Lung microvascular endothelial cell (primary cell): Measurements from ENCODE around the gene KAT8. TPM values are rescaled to one million over a fixed set of nuclear protein-coding genes. Genes with fewer than 3 reads are reported as not detected.
A peak's percentile ranks its signal among the peaks of the same experiment; 100 is the strongest.

Experiments used
- DNase-seq, 2 donors: peaks; one replicate each; pipeline versions ENCODE4 v3.0.0 to v3.0.0-alpha.2; 2010; ENCODE audit warnings: low read depth in 2 of 2
- total RNA-seq: library from RNA; depleted of rRNA; stranded (reverse); fragments of >200 nt; gene quantifications from 2 replicates; pipeline ENCODE4 v1.2.1, GENCODE V29; 2014

KAT8 gene
- total RNA-seq = 24.2 and 35.3 TPM in 2 replicates

GRCh38 chr16:31117384-31118222 lies at the start of gene KAT8:
TSS of gene KAT8 (plus strand) at chr16:31117664. CDS start at chr16:31117682, 18 bp downstream.
- DNase-seq = peak; percentile 98

GRCh38 chr16:31071861-31072260 lies 45.6 kb upstream of the KAT8 start:
- peak in 1 of 2 donors; percentile 56 for DNase-seq

DNA sequence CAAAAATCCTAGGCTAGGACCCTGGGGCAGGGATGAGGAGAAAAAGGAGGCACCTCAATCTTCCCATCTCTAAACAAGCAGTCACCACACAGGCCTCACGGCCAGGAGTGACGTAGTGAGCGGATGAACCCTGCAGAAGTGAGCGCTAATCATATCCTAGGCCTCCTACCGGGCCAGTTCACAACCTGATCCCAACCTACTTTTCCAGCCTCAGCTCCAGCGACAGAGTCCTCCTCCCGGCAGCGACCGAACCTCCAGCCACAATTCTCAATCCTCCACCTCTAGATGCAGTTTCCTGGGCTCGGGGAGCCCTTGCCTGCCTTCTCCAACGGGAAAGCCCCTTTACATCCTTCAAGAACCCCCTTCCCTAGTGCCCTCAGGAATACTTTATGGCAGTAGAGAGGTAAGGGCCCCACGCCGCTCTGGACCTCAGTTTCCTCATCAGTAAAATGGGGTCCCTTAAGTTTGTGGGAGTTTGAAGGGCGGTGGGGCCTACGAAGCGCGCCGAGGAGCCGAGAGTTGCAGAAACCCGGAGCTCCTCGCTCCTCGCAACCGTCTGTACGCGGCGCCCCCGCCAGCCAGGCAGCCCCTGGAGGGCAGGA lies 44.8 kb upstream of the KAT8 start:
- DNase-seq = peak; percentile 63 to 64

- DNase-seq = peak; percentile 93 to 95
Observed at GRCh38 chr16:31073142-31073969, 44.1 kb upstream of the KAT8 start.

DNA sequence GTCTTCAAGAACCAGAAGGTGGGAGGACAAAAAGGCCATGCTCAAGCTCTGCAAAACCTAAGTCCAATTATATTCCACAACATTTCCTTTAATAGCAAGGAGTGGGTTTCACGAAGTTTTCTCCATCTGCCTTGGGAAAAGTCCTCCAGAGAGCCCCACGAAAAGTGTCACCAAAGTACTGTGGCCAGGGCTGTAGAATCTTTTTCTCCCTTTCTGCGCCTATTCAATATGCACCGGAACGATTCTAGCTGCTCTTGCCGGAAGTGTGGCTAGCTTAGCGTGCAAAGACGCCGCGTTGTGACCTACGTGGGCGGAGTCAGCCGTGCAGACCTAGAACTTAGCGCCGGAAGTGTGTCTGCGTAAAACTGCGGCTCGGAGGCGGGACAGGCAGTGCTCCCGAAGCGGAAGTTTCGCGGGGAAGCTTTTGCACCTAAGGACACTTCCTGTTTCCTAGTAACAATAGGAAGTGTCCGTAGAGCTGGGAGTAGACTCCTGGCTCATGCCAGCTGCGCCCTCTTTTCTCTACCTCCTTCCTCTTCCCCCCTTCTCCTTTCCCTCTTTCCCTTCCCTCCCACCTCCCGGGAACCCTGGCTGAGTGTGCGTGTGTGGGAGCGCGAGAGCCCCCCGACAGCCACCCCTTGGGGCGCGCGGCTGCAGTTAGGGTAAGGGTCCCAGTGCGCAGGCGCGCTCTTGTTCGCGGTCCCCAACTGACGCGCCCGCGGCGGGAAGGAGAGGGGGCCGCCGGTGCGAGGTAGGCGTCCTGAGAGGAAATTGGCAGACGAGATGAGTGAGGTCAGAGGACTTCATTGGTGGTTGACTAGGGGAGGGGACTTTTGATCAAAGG lies 43.3 kb upstream of the KAT8 start, which contains the start of the genes ZNF646 and ZNF668:
Gene ZNF646 (plus strand): TSS at position 453 of the 844 bp plus-strand sequence. CDS start 1,903 bp downstream, outside the sequence.
Gene ZNF668 (minus strand): TSS at position 271 of the 844 bp plus-strand sequence. CDS start 9,781 bp downstream, outside the sequence.
- peak; percentile 100 for DNase-seq

DNA sequence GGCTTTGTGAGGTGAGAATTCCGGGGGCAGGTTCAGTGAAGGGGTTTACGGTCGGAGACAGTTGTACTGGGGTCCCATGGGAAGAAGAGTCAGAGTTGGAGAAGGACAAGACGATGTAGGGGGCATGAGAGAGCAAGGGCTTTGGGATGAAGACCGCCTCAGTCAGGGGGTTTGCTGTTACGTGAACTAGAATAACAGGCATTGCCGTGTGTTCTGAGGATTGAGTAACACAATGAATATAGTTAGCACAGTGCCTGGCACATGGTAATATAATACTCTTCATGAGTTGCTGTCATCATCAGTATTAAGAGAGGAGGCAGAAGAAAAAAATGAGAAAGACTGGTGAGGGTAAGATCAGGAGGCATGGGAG lies 42.7 kb upstream of the KAT8 start:
- DNase-seq = no peak

GRCh38 chr16:31076319-31076718 lies 41.1 kb upstream of the KAT8 start:
- no peak for DNase-seq

GRCh38 chr16:31077024-31077423 lies 40.4 kb upstream of the KAT8 start:
- DNase-seq = no peak

- DNase-seq = no peak
Observed at GRCh38 chr16:31077592-31078396, 39.7 kb upstream of the KAT8 start.

GRCh38 chr16:31078597-31079341 lies 38.7 kb upstream of the KAT8 start:
- DNase-seq = no peak

DNA sequence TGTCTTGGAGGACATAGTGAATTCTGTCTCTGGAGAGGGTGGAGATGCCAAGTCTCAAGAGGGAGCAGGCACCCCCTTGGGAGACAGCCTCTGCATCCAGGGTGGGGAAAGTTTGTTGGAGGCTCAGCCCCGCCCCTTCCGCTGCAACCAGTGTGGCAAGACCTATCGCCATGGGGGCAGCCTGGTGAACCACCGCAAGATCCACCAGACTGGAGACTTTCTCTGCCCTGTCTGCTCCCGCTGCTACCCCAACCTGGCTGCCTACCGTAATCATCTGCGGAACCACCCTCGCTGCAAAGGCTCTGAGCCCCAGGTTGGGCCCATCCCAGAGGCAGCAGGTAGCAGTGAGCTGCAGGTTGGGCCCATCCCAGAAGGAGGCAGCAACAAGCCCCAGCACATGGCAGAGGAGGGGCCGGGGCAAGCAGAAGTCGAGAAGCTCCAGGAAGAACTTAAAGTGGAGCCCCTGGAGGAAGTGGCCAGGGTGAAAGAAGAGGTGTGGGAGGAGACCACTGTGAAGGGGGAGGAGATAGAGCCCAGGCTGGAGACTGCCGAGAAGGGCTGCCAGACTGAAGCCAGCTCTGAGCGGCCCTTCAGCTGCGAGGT lies 38.0 kb upstream of the KAT8 start:
- no peak for DNase-seq

GRCh38 chr16:31080035-31080629 lies 37.3 kb upstream of the KAT8 start:
- no peak for DNase-seq

- no peak for DNase-seq
Observed at GRCh38 chr16:31080756-31081419, 36.6 kb upstream of the KAT8 start.

DNA sequence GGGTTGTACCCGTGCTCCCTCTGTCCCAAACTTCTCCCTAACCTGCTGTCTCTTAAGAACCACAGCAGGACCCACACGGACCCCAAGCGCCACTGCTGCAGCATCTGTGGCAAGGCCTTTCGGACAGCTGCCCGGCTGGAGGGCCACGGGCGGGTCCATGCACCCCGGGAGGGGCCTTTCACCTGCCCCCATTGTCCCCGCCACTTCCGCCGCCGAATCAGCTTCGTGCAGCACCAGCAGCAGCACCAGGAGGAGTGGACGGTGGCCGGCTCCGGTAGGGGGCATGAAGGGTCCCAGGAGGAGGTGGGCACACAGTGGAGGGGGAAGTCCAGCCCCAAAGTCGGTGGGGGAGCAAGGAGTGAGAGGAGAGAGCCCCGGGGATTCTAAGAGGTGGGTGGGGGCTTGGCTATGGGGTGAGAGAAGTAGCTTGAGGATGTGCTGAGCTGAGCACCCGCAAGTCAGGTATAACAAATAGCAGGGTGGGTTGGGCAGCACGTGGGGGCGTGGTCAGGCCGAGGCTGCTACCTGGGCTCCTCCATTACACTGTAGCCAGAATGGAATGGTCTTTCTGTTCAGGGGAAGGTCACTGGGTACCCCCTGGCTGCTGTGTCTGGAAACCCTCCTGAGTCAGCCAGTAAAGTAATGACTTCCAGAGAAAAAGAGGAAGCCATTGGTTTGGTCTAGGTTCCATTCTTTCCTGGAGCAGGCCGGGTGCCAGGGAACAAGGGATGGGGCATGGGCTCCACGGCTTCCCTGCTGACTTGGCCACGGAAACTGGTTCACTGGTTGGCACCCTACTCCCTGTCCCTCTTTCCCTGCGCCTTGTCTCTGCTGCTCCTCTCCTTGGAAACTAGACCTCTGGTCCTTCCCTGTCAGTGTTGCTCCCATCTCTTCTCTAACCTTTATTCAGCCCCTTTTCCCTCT lies 35.8 kb upstream of the KAT8 start:
- DNase-seq = no peak

- no peak for DNase-seq
Observed at GRCh38 chr16:31082368-31083045, 35.0 kb upstream of the KAT8 start.

- DNase-seq = no peak
Observed at GRCh38 chr16:31083081-31083480, 34.4 kb upstream of the KAT8 start.
